GM15510 (cell line): ENCODE results near the gene SSBP3.

Source experiments
- POLR2A ChIP-seq: IDR thresholded peaks from 3 replicates; pipeline ENCODE4 v1.6.1; 2011; ENCODE audit warnings: borderline replicate concordance; ENCODE audit not compliant: insufficient read length; ENCODE audit errors: extremely low read depth

SSBP3 gene

GRCh38 chr1:54399765-54400164 is 6.4 kb downstream of the SSBP3 start:
- TF ChIP-seq POLR2A, result no peak

GRCh38 chr1:54398963-54399528 is 7.1 kb downstream of the SSBP3 start:
- TF ChIP-seq POLR2A, result no peak

GRCh38 chr1:54397980-54398379 is 8.2 kb downstream of the SSBP3 start:
- no peak for TF ChIP-seq POLR2A

- no peak for TF ChIP-seq POLR2A
Observed at GRCh38 chr1:54397090-54397591, 9.1 kb downstream of the SSBP3 start.

- no peak for TF ChIP-seq POLR2A
Observed at GRCh38 chr1:54396261-54396933, 9.8 kb downstream of the SSBP3 start.

- TF ChIP-seq POLR2A, result no peak
Observed at GRCh38 chr1:54395281-54395934, 10.8 kb downstream of the SSBP3 start.

GRCh38 chr1:54394104-54394503 is 12.1 kb downstream of the SSBP3 start:
- no peak for TF ChIP-seq POLR2A

- TF ChIP-seq POLR2A, result no peak
Observed at GRCh38 chr1:54392401-54392800, 13.8 kb downstream of the SSBP3 start.

- no peak for TF ChIP-seq POLR2A
Observed at GRCh38 chr1:54391450-54392209, 14.6 kb downstream of the SSBP3 start.

- TF ChIP-seq POLR2A, result no peak
Observed at GRCh38 chr1:54390655-54391054, 15.5 kb downstream of the SSBP3 start.

GRCh38 chr1:54387419-54387818 is 18.8 kb downstream of the SSBP3 start:
- TF ChIP-seq POLR2A, result no peak

GRCh38 chr1:54385727-54386022 is 20.5 kb downstream of the SSBP3 start:
- TF ChIP-seq POLR2A, result no peak

- TF ChIP-seq POLR2A, result no peak
Observed at GRCh38 chr1:54384918-54385726, 21.1 kb downstream of the SSBP3 start.

GRCh38 chr1:54384471-54384870 is 21.7 kb downstream of the SSBP3 start:
- no peak for TF ChIP-seq POLR2A

- no peak for TF ChIP-seq POLR2A
Observed at GRCh38 chr1:54381524-54381923, 24.7 kb downstream of the SSBP3 start.

GRCh38 chr1:54380290-54380882 is 25.8 kb downstream of the SSBP3 start:
- TF ChIP-seq POLR2A, result no peak
